Fibroblast of lung (primary cell): ENCODE results near the gene JAG1. TPM values are rescaled to one million over a fixed set of nuclear protein-coding genes. Genes with fewer than 3 reads are reported as not detected.

Experiments
- DNase-seq, 2 donors: peaks; one replicate each; pipeline versions ENCODE4 v3.0.0 to v3.0.0-alpha.2; 2010; ENCODE audit warnings: low read depth in 2 of 2
- H2AFZ ChIP-seq: 2 replicates; pipeline ENCODE4 v1.5.1; 2012; ENCODE audit warnings: low read length, control low read depth, inconsistent platforms
- H3K27ac ChIP-seq: 2 replicates; pipeline ENCODE4 v1.5.1; 2011; ENCODE audit warnings: low read length, control low read depth; ENCODE audit not compliant: insufficient read depth
- H3K27me3 ChIP-seq: 2 replicates; pipeline ENCODE4 v1.5.1; 2011; ENCODE audit warnings: mild to moderate bottlenecking, low read length; ENCODE audit not compliant: control insufficient read depth, insufficient read depth
- H3K36me3 ChIP-seq: 2 replicates; pipeline ENCODE4 v1.5.1; 2011; ENCODE audit warnings: low read length; ENCODE audit not compliant: control insufficient read depth, insufficient read depth
- H3K4me1 ChIP-seq: 2 replicates; pipeline ENCODE4 v1.5.1; 2011; ENCODE audit warnings: low read length; ENCODE audit not compliant: control insufficient read depth, insufficient read depth; ENCODE audit errors: extremely low read depth
- H3K4me2 ChIP-seq: 2 replicates; pipeline ENCODE4 v1.5.1; 2011; ENCODE audit warnings: low read length, control low read depth; ENCODE audit not compliant: insufficient read depth; ENCODE audit errors: extremely low read depth
- H3K4me3 ChIP-seq, 4 experiments: fragments of 200-600 bp in 1 of 4; sonication (generic) in 1 of 4; replicated peaks in 1 of 4; 2 replicates each; pipeline ENCODE4 v1.5.1; 2011 to 2016; ENCODE audit warnings: low read length in 4 of 4, low read depth in 3 of 4, mild to moderate bottlenecking in 3 of 4, control low read depth in 2 of 4, inconsistent platforms in 1 of 4, mixed read lengths in 1 of 4; ENCODE audit not compliant: insufficient read depth in 1 of 4; ENCODE audit errors: control extremely low read depth in 1 of 4
- H3K79me2 ChIP-seq: 2 replicates; pipeline ENCODE4 v1.5.1; 2012; ENCODE audit warnings: mild to moderate bottlenecking, low read length, inconsistent platforms; ENCODE audit not compliant: control insufficient read depth, insufficient read depth
- H3K9ac ChIP-seq: 2 replicates; pipeline ENCODE4 v1.5.1; 2011; ENCODE audit warnings: mild to moderate bottlenecking, low read length, control low read depth; ENCODE audit not compliant: insufficient read depth
- H3K9me3 ChIP-seq: 2 replicates; pipeline ENCODE4 v1.5.1; 2012; ENCODE audit warnings: low read depth, low read length; ENCODE audit not compliant: control insufficient read depth, insufficient read depth
- H4K20me1 ChIP-seq: 2 replicates; pipeline ENCODE4 v1.5.1; 2011; ENCODE audit warnings: low read length; ENCODE audit not compliant: control insufficient read depth, insufficient read depth; ENCODE audit errors: extremely low read depth
- EZH2 ChIP-seq: IDR thresholded peaks from 2 replicates; pipeline ENCODE4 v1.5.1; 2012; ENCODE audit warnings: low read length, control low read depth, mild to moderate bottlenecking; ENCODE audit errors: missing control alignments
- polyA plus RNA-seq, 2 donors: library from polyadenylated mRNA; depleted of rRNA in 1 of 2; stranded (reverse) in 1 of 2; unstranded in 1 of 2; fragments of >200 nt; gene quantifications; 2 replicates each; pipeline ENCODE4 v1.2.1, GENCODE V29; 2011 to 2012; ENCODE audit warnings: missing spikeins in 1 of 2
- total RNA-seq: library from RNA; depleted of rRNA; stranded (reverse); fragments of >200 nt; gene quantifications from 2 replicates; pipeline ENCODE4 v1.2.1, GENCODE V29; 2014
- TF ChIP-seq, protein P1 (sequence below), 2 donors: IDR thresholded peaks in 1 of 2; conservative IDR thresholded peaks in 1 of 2; 1 replicate in 1 of 2; 2 replicates in 1 of 2; pipeline ENCODE4 v1.5.1; 2011 to 2012; ENCODE audit warnings: low read length in 2 of 2, control low read depth in 1 of 2, inconsistent platforms in 1 of 2, low read depth in 1 of 2, mild to moderate bottlenecking in 1 of 2

The JAG1 gene
- total and polyA plus RNA-seq, 2 donors (not counting 1 experiment from before 2014, with no cell fraction given) = 16.3 to 57.3 TPM

- H3K79me2 ChIP-seq = no peaks in the 10 kb centered on the region
- DNase-seq = no peak
- no peaks in the 10 kb centered on the region for H3K27me3 ChIP-seq
- peaks cover 5% of the 10 kb centered on the region for H3K4me1 ChIP-seq
- H3K9ac ChIP-seq = no peak overlapping the region
- TF ChIP-seq, protein P1, sequence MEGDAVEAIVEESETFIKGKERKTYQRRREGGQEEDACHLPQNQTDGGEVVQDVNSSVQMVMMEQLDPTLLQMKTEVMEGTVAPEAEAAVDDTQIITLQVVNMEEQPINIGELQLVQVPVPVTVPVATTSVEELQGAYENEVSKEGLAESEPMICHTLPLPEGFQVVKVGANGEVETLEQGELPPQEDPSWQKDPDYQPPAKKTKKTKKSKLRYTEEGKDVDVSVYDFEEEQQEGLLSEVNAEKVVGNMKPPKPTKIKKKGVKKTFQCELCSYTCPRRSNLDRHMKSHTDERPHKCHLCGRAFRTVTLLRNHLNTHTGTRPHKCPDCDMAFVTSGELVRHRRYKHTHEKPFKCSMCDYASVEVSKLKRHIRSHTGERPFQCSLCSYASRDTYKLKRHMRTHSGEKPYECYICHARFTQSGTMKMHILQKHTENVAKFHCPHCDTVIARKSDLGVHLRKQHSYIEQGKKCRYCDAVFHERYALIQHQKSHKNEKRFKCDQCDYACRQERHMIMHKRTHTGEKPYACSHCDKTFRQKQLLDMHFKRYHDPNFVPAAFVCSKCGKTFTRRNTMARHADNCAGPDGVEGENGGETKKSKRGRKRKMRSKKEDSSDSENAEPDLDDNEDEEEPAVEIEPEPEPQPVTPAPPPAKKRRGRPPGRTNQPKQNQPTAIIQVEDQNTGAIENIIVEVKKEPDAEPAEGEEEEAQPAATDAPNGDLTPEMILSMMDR (conservative IDR thresholded peaks at IDR 0.05 in 1 of 2, IDR thresholded peaks at IDR 0.05 in 1 of 2; ENCODE audit: low read depth in 1 of 2, low read length in 2 of 2) = no peak
- TF ChIP-seq EZH2 = no peak
- H3K4me3 ChIP-seq = no peak overlapping the region
- no peaks in the 10 kb centered on the region for H3K9me3 ChIP-seq
- no peak overlapping the region for H2AFZ ChIP-seq
- no peak overlapping the region for H3K27ac ChIP-seq
- H4K20me1 ChIP-seq = no peaks in the 10 kb centered on the region
- no peaks in the 10 kb centered on the region for H3K36me3 ChIP-seq
- H3K4me2 ChIP-seq = no peak overlapping the region
Observed at GRCh38 chr20:10629946-10630650, 43.7 kb downstream of the JAG1 start.

- no peak overlapping the region for H3K9ac ChIP-seq
- peaks cover 2% of the 10 kb centered on the region for H3K4me1 ChIP-seq
- H3K27ac ChIP-seq = no peak overlapping the region
- H3K79me2 ChIP-seq = no peaks in the 10 kb centered on the region
- TF ChIP-seq EZH2 = no peak
- TF ChIP-seq, protein P1 (conservative IDR thresholded peaks at IDR 0.05 in 1 of 2, IDR thresholded peaks at IDR 0.05 in 1 of 2; ENCODE audit: low read depth in 1 of 2, low read length in 2 of 2) = no peak
- H3K9me3 ChIP-seq = no peaks in the 10 kb centered on the region
- no peak overlapping the region for H3K4me3 ChIP-seq
- no peak overlapping the region for H2AFZ ChIP-seq
- H4K20me1 ChIP-seq = no peaks in the 10 kb centered on the region
- no peaks in the 10 kb centered on the region for H3K27me3 ChIP-seq
- no peaks in the 10 kb centered on the region for H3K36me3 ChIP-seq
- no peak overlapping the region for H3K4me2 ChIP-seq
- peak in 1 of 2 donors; percentile 68 for DNase-seq
Observed at GRCh38 chr20:10626896-10627295, 46.9 kb downstream of the JAG1 start.

- no peak for DNase-seq
- TF ChIP-seq, protein P1 (conservative IDR thresholded peaks at IDR 0.05 in 1 of 2, IDR thresholded peaks at IDR 0.05 in 1 of 2; ENCODE audit: low read depth in 1 of 2, low read length in 2 of 2) = no peak
- no peak for TF ChIP-seq EZH2
- H3K4me1 ChIP-seq = peaks cover 2% of the 10 kb centered on the region
- no peak overlapping the region for H3K4me3 ChIP-seq
- H4K20me1 ChIP-seq = no peaks in the 10 kb centered on the region
- H3K27me3 ChIP-seq = no peaks in the 10 kb centered on the region
- H3K4me2 ChIP-seq = no peak overlapping the region
- H3K36me3 ChIP-seq = no peaks in the 10 kb centered on the region
- no peaks in the 10 kb centered on the region for H3K9me3 ChIP-seq
- H3K27ac ChIP-seq = no peak overlapping the region
- no peak overlapping the region for H2AFZ ChIP-seq
- H3K79me2 ChIP-seq = no peaks in the 10 kb centered on the region
- no peak overlapping the region for H3K9ac ChIP-seq
Observed at GRCh38 chr20:10625641-10626040, 48.2 kb downstream of the JAG1 start.
